Activated CD4-positive, alpha-beta memory T cell treated with anti-CD3 and anti-CD28 coated beads, Interleukin-2, amount 10 ng/mL, durations not matched to agents 7 days and 5 days (primary cell): ENCODE results near the gene EXOC2. TPM values are rescaled to one million over a fixed set of nuclear protein-coding genes. Genes with fewer than 3 reads are reported as not detected.
A peak's percentile ranks its signal among the peaks of the same experiment; 100 is the strongest.

Experiments
- CTCF ChIA-PET: fragments of 350-600 bp; sonication (Branson Sonifier 250); formaldehyde crosslinking; loops from one replicate; lab custom pipeline; 2021; ENCODE audit warnings: antibody characterized with exemption, inconsistent platforms; lab: Charles Lee
- POLR2A ChIA-PET: fragments of 350-600 bp; sonication (Branson Sonifier 250); formaldehyde crosslinking; loops from one replicate; lab custom pipeline; 2021; ENCODE audit warnings: antibody characterized with exemption; lab: Charles Lee
- DNase-seq: peaks from one replicate; pipeline ENCODE4 v3.0.0-alpha.2; 2020
- H3K27ac Mint-ChIP-seq: one replicate; pipeline ENCODE4 v1.8.0; 2021; ENCODE audit warnings: mild to moderate bottlenecking, mixed read lengths
- H3K27me3 Mint-ChIP-seq: one replicate; pipeline ENCODE4 v1.8.0; 2021; ENCODE audit warnings: mixed read lengths
- H3K36me3 Mint-ChIP-seq: one replicate; pipeline ENCODE4 v1.8.0; 2021; ENCODE audit warnings: low read depth, mixed read lengths
- H3K4me1 Mint-ChIP-seq: one replicate; pipeline ENCODE4 v1.8.0; 2021; ENCODE audit warnings: mixed read lengths
- H3K4me3 Mint-ChIP-seq: one replicate; pipeline ENCODE4 v1.8.0; 2021; ENCODE audit warnings: mild to moderate bottlenecking, mixed read lengths
- H3K9me3 Mint-ChIP-seq: one replicate; pipeline ENCODE4 v1.8.0; 2021; ENCODE audit warnings: mixed read lengths
- total RNA-seq, 2 experiments: library from RNA; stranded (reverse); gene quantifications; one replicate each; pipeline ENCODE4 v1.2.3, GENCODE V29; 2021

The EXOC2 gene
- total RNA-seq, 2 experiments from 2014 or later, result 31.9 to 35.7 TPM

- CTCF ChIA-PET, result interaction anchor here (0.6 to 3.1 kb wide), 8 partner anchors 9 to 370 kb away, joined by 3 to 26 read pairs (median 5); no protein-coding TSS in a partner anchor
- peaks cover 45% of the 10 kb centered on the region for H3K4me1 Mint-ChIP-seq
- H3K27me3 Mint-ChIP-seq, result no peaks in the 10 kb centered on the region
- H3K27ac Mint-ChIP-seq, result peak overlapping the region; percentile 62
- no peaks in the 10 kb centered on the region for H3K9me3 Mint-ChIP-seq
- no peak for DNase-seq
- peaks cover 69% of the 10 kb centered on the region for H3K36me3 Mint-ChIP-seq
- POLR2A ChIA-PET, result interaction anchor here (1.0 to 3.2 kb wide), 4 partner anchors 12 to 163 kb away, joined by 3 to 11 read pairs (median 4); no protein-coding TSS in a partner anchor
- H3K4me3 Mint-ChIP-seq, result peak overlapping the region; percentile 24
Measured at GRCh38 chr6:558089-558488, 134.8 kb downstream of the EXOC2 start.

GRCh38 chr6:551829-552350 lies 141.0 kb downstream of the EXOC2 start:
- Mint-ChIP-seq H3K9me3 (no peaks in the 10 kb centered on the region), H3K27me3 (no peaks in the 10 kb centered on the region), H3K27ac (no peak overlapping the region), H3K4me1 (peaks cover 53% of the 10 kb centered on the region), H3K4me3 (no peak overlapping the region), H3K36me3 (peaks cover 44% of the 10 kb centered on the region)
- ChIA-PET POLR2A (no interaction called here), CTCF (interaction anchor here (1.8 kb wide), 1 partner anchor 161 kb away, joined by 6 read pairs; the partner anchor contains the start of gene IRF4)
- no peak for DNase-seq

DNA sequence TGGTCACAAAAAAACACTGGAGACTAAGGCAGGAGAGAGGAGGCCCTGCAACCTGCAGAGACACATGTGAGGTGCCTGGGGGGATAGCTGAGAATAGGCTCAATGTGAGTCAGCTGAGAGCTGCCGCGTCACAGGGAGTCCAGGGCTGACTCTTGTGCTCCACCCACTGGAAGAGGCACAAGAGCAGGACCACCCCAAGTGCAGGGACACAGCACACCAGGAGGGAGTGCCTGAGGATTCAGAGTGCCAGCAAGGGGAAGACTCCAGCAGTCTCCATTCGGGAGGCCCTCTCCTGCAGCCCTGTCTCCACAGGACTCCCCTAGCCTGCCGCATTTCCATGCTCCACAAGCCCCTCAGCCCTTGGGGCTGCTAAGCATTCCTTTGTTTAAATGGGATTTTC lies 141.5 kb downstream of the EXOC2 start:
- H3K4me3 Mint-ChIP-seq, result no peak overlapping the region

DNA sequence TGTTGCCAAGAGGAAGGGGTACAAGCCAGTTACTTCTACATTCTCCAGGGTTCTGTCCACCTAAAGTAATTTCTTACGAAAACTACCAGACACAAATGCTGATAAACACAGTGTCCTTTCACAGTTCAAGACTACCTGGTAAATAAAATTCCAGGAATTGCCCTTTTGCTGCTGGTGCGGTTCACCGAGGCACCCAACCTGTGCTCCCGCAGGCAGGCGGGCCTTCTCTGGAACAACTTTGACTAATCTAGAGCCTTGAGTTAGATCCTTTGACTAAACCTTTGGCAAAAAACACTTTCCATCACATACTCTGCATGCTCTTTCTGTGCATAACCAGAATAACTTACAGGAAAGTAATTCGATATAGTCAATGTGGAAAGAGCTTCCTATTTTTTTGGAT lies 143.0 kb downstream of the EXOC2 start:
- ChIA-PET POLR2A (interaction anchor here (0.9 to 2.4 kb wide), 9 partner anchors 10 to 159 kb away, joined by 3 to 26 read pairs (median 4); partner anchors contain the start of gene IRF4), CTCF (interaction anchor here (0.9 to 2.9 kb wide), 5 partner anchors 9 to 159 kb away, joined by 3 to 26 read pairs (median 4); partner anchors contain the start of gene IRF4)

More for the DNA sequence above, 141.5 kb downstream of the EXOC2 start:
- Mint-ChIP-seq H3K9me3 (no peaks in the 10 kb centered on the region), H3K27me3 (no peaks in the 10 kb centered on the region), H3K36me3 (peaks cover 46% of the 10 kb centered on the region), H3K4me1 (peaks cover 54% of the 10 kb centered on the region), H3K27ac (no peak overlapping the region)
- ChIA-PET CTCF (interaction anchor here (0.7 to 1.8 kb wide), 5 partner anchors 11 to 362 kb away, joined by 3 to 6 read pairs (median 4); partner anchors contain the start of gene IRF4), POLR2A (interaction anchor here (0.8 to 1.6 kb wide), 6 partner anchors 8 to 160 kb away, joined by 3 to 10 read pairs (median 4); partner anchors contain the start of gene IRF4)
- DNase-seq, result no peak

GRCh38 chr6:548517-548916 lies 144.4 kb downstream of the EXOC2 start:
- Mint-ChIP-seq H3K4me1 (peaks cover 63% of the 10 kb centered on the region), H3K27me3 (no peaks in the 10 kb centered on the region), H3K4me3 (peak overlapping the region; percentile 47), H3K9me3 (no peaks in the 10 kb centered on the region), H3K36me3 (peaks cover 43% of the 10 kb centered on the region), H3K27ac (peak overlapping the region; percentile 80)
- ChIA-PET POLR2A (interaction anchor here (0.7 to 2.4 kb wide), 14 partner anchors 12 to 359 kb away, joined by 3 to 26 read pairs (median 3); partner anchors contain the start of gene IRF4), CTCF (interaction anchor here (1.2 to 2.9 kb wide), 2 partner anchors 11 to 174 kb away, joined by 5 to 26 read pairs; no protein-coding TSS in a partner anchor)
- peak; percentile 68 for DNase-seq

More for the DNA sequence above, 143.0 kb downstream of the EXOC2 start:
- Mint-ChIP-seq H3K4me3 (no peak overlapping the region), H3K9me3 (no peaks in the 10 kb centered on the region), H3K36me3 (peaks cover 42% of the 10 kb centered on the region), H3K27me3 (no peaks in the 10 kb centered on the region), H3K27ac (peak overlapping the region; percentile 69), H3K4me1 (peaks cover 55% of the 10 kb centered on the region)
- DNase-seq, result no peak

- peaks cover 65% of the 10 kb centered on the region for H3K4me1 Mint-ChIP-seq
- peaks cover 2% of the 10 kb centered on the region for H3K9me3 Mint-ChIP-seq
- CTCF ChIA-PET, result interaction anchor here (2.9 kb wide), 1 partner anchor 11 kb away, joined by 26 read pairs; no protein-coding TSS in a partner anchor
- no peaks in the 10 kb centered on the region for H3K27me3 Mint-ChIP-seq
- peak overlapping the region; percentile 47 for H3K4me3 Mint-ChIP-seq
- POLR2A ChIA-PET, result interaction anchor here (0.8 to 2.4 kb wide), 5 partner anchors 12 to 157 kb away, joined by 3 to 26 read pairs (median 3); partner anchors contain the start of gene IRF4
- H3K27ac Mint-ChIP-seq, result peak overlapping the region; percentile 80
- peaks cover 44% of the 10 kb centered on the region for H3K36me3 Mint-ChIP-seq
- no peak for DNase-seq
Measured at GRCh38 chr6:548091-548490, 144.8 kb downstream of the EXOC2 start.

DNA sequence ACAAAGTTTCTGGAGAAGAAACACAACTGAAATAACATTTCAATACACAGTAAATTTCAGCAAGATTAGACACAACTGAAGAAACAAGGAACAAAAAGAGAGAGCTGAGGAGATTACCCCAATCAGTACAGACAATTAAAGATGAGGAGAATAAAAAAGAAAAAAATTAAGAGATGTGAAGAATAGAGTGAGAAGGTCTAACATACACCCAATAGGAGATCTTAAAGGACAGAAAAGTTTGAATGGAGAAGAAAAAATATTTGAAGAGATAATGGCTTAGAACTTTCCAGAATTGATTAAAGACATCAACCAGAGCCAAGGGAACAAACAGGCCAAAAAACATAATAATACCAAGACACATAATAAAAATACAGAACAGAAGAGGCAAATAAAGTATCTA lies 152.4 kb downstream of the EXOC2 start:
- Mint-ChIP-seq H3K36me3 (peaks cover 79% of the 10 kb centered on the region), H3K4me3 (no peak overlapping the region), H3K4me1 (peaks cover 11% of the 10 kb centered on the region), H3K27me3 (no peaks in the 10 kb centered on the region), H3K27ac (no peak overlapping the region), H3K9me3 (peaks cover 21% of the 10 kb centered on the region)
- DNase-seq, result no peak
- ChIA-PET POLR2A (interaction anchor here (1.0 kb wide), 1 partner anchor 148 kb away, joined by 3 read pairs; no protein-coding TSS in a partner anchor), CTCF (no interaction called here)

- H3K27ac Mint-ChIP-seq, result no peak overlapping the region
- DNase-seq, result no peak
- no peaks in the 10 kb centered on the region for H3K27me3 Mint-ChIP-seq
- POLR2A ChIA-PET, result no interaction called here
- H3K9me3 Mint-ChIP-seq, result peaks cover 14% of the 10 kb centered on the region
- no peak overlapping the region for H3K4me3 Mint-ChIP-seq
- CTCF ChIA-PET, result no interaction called here
- peaks cover 58% of the 10 kb centered on the region for H3K36me3 Mint-ChIP-seq
- no peaks in the 10 kb centered on the region for H3K4me1 Mint-ChIP-seq
Measured at GRCh38 chr6:537114-537513, 155.8 kb downstream of the EXOC2 start.

DNA sequence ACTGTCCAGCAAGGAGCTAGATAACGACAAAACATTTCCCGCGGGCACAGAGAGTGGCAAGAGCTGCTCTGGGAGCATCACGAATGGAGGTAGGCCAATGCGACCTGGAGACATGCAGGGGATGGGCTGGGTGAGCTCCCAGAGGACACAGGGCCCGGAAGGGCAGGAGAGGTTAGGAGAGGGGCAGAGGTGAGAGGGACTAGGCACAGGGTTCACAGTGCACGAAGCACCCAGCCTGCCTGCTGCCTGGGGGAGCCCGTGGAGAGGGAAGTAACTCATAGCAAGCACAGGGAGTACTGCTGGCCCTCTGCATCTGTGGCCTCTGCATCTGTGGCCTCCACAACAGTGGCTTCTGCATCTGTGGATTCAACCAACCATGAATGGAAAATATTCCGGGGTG lies 162.5 kb downstream of the EXOC2 start:
- Mint-ChIP-seq H3K27ac (no peak overlapping the region), H3K9me3 (no peaks in the 10 kb centered on the region), H3K4me3 (no peak overlapping the region), H3K36me3 (peaks cover 27% of the 10 kb centered on the region), H3K27me3 (no peaks in the 10 kb centered on the region), H3K4me1 (peaks cover 15% of the 10 kb centered on the region)
- ChIA-PET CTCF (no interaction called here), POLR2A (interaction anchor here (0.7 to 2.2 kb wide), 2 partner anchors 32 to 137 kb away, joined by 3 to 6 read pairs; no protein-coding TSS in a partner anchor)
- no peak for DNase-seq

DNA sequence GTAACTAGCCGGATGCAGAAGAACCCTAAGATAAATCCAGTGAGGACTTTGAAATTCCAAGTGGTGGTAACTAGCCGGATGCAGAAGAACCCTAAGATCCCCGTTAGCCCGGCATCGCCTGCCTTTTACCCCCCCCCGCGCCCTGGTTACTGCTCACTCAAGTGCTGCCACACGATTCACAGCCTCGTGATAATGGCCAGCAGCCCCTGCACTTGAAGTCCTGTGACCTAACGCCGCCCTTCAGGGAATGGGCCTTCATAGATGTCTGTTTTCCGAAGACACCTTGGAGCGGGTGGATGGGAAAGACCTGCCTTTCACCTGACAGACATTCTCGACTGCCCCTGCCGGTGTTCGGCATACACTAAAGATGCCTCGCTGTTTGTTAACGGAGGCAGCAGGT lies 163.9 kb downstream of the EXOC2 start:
- ChIA-PET POLR2A (no interaction called here), CTCF (no interaction called here)
- Mint-ChIP-seq H3K27ac (no peak overlapping the region), H3K4me1 (peaks cover 22% of the 10 kb centered on the region), H3K27me3 (no peaks in the 10 kb centered on the region), H3K9me3 (no peaks in the 10 kb centered on the region), H3K36me3 (peaks cover 27% of the 10 kb centered on the region), H3K4me3 (no peak overlapping the region)
- no peak for DNase-seq

- H3K9me3 Mint-ChIP-seq, result no peaks in the 10 kb centered on the region
- peaks cover 24% of the 10 kb centered on the region for H3K4me1 Mint-ChIP-seq
- H3K4me3 Mint-ChIP-seq, result peak overlapping the region; percentile 0
- POLR2A ChIA-PET, result no interaction called here
- CTCF ChIA-PET, result interaction anchor here (0.9 kb wide), 1 partner anchor 139 kb away, joined by 3 read pairs; no protein-coding TSS in a partner anchor
- peaks cover 25% of the 10 kb centered on the region for H3K36me3 Mint-ChIP-seq
- no peaks in the 10 kb centered on the region for H3K27me3 Mint-ChIP-seq
- DNase-seq, result no peak
- peak overlapping the region; percentile 46 for H3K27ac Mint-ChIP-seq
Measured at GRCh38 chr6:527989-528673, 164.8 kb downstream of the EXOC2 start.

DNA sequence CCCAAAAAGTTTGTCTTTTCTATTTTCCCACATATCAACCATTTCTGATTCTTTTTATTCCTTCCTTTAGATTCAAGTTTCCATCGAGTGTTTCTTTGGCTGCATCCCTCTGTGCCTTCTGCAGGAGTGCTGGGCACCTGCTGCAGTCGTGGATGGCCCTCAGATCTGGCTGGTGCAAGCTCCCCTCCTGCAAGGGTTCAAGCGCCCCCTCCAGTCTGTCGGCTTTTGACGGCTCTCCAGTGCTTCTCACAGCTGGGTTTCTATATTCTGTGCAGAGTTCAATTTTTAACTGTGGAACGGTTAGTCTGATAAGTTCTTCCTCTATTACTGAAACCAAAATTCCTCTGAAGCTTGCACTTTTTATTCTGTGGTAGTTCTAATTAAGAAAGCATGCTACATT lies 168.1 kb downstream of the EXOC2 start:
- peaks cover 9% of the 10 kb centered on the region for H3K9me3 Mint-ChIP-seq
- peak; percentile 52 for DNase-seq
- ChIA-PET CTCF (interaction anchor here (0.7 to 1.2 kb wide), 4 partner anchors 34 to 137 kb away, joined by 3 to 4 read pairs (median 4); no protein-coding TSS in a partner anchor), POLR2A (interaction anchor here (1.2 to 1.3 kb wide), 4 partner anchors 121 to 135 kb away, joined by 4 to 6 read pairs (median 5); partner anchors contain the start of gene IRF4)
- peaks cover 36% of the 10 kb centered on the region for H3K36me3 Mint-ChIP-seq
- no peak overlapping the region for H3K27ac Mint-ChIP-seq
- no peak overlapping the region for H3K4me3 Mint-ChIP-seq
- peaks cover 23% of the 10 kb centered on the region for H3K4me1 Mint-ChIP-seq
- no peaks in the 10 kb centered on the region for H3K27me3 Mint-ChIP-seq
